GM12873 (cell line): ENCODE data around the gene CRYZL1.

Experiments
- CTCF ChIP-seq: IDR thresholded peaks from 2 replicates; pipeline ENCODE4 v1.5.1; 2012; ENCODE audit warnings: low read depth, mild to moderate bottlenecking, moderate library complexity, low read length, control low read depth; ENCODE audit not compliant: insufficient read depth; ENCODE audit errors: missing control alignments

Gene CRYZL1

GRCh38 chr21:33651965-33652680, 10.6 kb upstream of the CRYZL1 start:
- TF ChIP-seq CTCF: no peak

GRCh38 chr21:33650929-33651509, 9.5 kb upstream of the CRYZL1 start:
- TF ChIP-seq CTCF: no peak

- no peak for TF ChIP-seq CTCF
Observed at GRCh38 chr21:33650230-33650629, 8.7 kb upstream of the CRYZL1 start.

GRCh38 chr21:33648555-33648954, 7.0 kb upstream of the CRYZL1 start:
- TF ChIP-seq CTCF: no peak

GRCh38 chr21:33647587-33647986, 6.0 kb upstream of the CRYZL1 start:
- TF ChIP-seq CTCF: no peak

GRCh38 chr21:33645730-33646129, 4.2 kb upstream of the CRYZL1 start:
- TF ChIP-seq CTCF: no peak

- no peak for TF ChIP-seq CTCF
Observed at GRCh38 chr21:33644383-33645074, 3.0 kb upstream of the CRYZL1 start.
